HepG2 (cell line): Measurements from ENCODE around the gene NMNAT1. TPM values are rescaled to one million over a fixed set of nuclear protein-coding genes. Genes with fewer than 3 reads are reported as not detected.

Experiments used
- BRD4 ChIP-seq: sonication (generic); formaldehyde crosslinking; IDR thresholded peaks from 2 replicates; pipeline ENCODE4 v1.4.0; 2020; ENCODE audit warnings: missing genetic modification reagents
- CBX2 ChIP-seq, 2 experiments: fragments of 200-600 bp in 1 of 2; sonication (generic); formaldehyde crosslinking in 1 of 2; IDR thresholded peaks; 2 replicates each; pipeline versions ENCODE4 v1.7.0 to v1.8.1; 2018 to 2022; ENCODE audit warnings: low read depth in 2 of 2, low read length in 1 of 2, mild to moderate bottlenecking in 1 of 2, missing genetic modification reagents in 1 of 2
- CREB1 ChIP-seq, 2 experiments: fragments of 450-650 bp in 1 of 2; IDR thresholded peaks; 2 replicates each; pipeline ENCODE4 v1.6.1; 2016 to 2017; ENCODE audit warnings: control low read depth in 1 of 2, mild to moderate bottlenecking in 1 of 2, missing compliant biosample characterization in 1 of 2, missing genetic modification characterization in 1 of 2
- CREB3 ChIP-seq: sonication (generic); formaldehyde crosslinking; IDR thresholded peaks from 2 replicates; pipeline ENCODE4 v1.5.0; 2020; ENCODE audit warnings: missing genetic modification reagents
- FLYWCH1 ChIP-seq: sonication (generic); formaldehyde crosslinking; IDR thresholded peaks from 2 replicates; pipeline ENCODE4 v1.8.1; 2023; ENCODE audit warnings: mild to moderate bottlenecking, missing genetic modification reagents
- IRF2 ChIP-seq: IDR thresholded peaks from 2 replicates; pipeline ENCODE4 v1.6.1; 2018; ENCODE audit warnings: missing genetic modification reagents, missing compliant biosample characterization
- JARID2 ChIP-seq: sonication (generic); formaldehyde crosslinking; IDR thresholded peaks from 2 replicates; pipeline ENCODE4 v1.8.1; 2023; ENCODE audit warnings: missing genetic modification reagents, inconsistent platforms; ENCODE audit not compliant: insufficient replicate concordance
- KAT8 ChIP-seq: IDR thresholded peaks from 2 replicates; pipeline ENCODE4 v1.6.1; 2016; ENCODE audit warnings: missing genetic modification reagents, missing compliant biosample characterization
- KDM6A ChIP-seq: IDR thresholded peaks from 2 replicates; pipeline ENCODE4 v1.6.1; 2016; ENCODE audit warnings: low read depth
- MYNN ChIP-seq: sonication (generic); formaldehyde crosslinking; IDR thresholded peaks from 2 replicates; pipeline ENCODE4 v1.4.0; 2020; ENCODE audit warnings: mild to moderate bottlenecking, low read depth, missing genetic modification reagents
- RFX1 ChIP-seq: fragments of 450-650 bp; IDR thresholded peaks from 2 replicates; pipeline ENCODE4 v1.6.1; 2017
- SMARCE1 ChIP-seq: fragments of 450-650 bp; IDR thresholded peaks from 2 replicates; pipeline ENCODE4 v1.6.1; 2017; ENCODE audit warnings: borderline replicate concordance
- SP2 ChIP-seq: sonication (generic); formaldehyde crosslinking; IDR thresholded peaks from 2 replicates; pipeline ENCODE4 v1.5.1; 2020; ENCODE audit warnings: mild to moderate bottlenecking, missing genetic modification reagents
- ZC3H13 ChIP-seq: sonication (generic); formaldehyde crosslinking; IDR thresholded peaks from 2 replicates; pipeline ENCODE4 v1.8.1; 2023; ENCODE audit warnings: mild to moderate bottlenecking, missing genetic modification reagents, moderate library complexity
- ZFX ChIP-seq: sonication (generic); formaldehyde crosslinking; IDR thresholded peaks from 2 replicates; pipeline ENCODE4 v1.4.0; 2020; ENCODE audit warnings: mild to moderate bottlenecking, low read depth, missing genetic modification reagents, moderate library complexity
- ZNF253 ChIP-seq: sonication (generic); formaldehyde crosslinking; IDR thresholded peaks from 2 replicates; pipeline ENCODE4 v1.8.0; 2022; ENCODE audit warnings: mild to moderate bottlenecking, missing genetic modification reagents, borderline replicate concordance
- ZNF292 ChIP-seq: sonication (generic); formaldehyde crosslinking; IDR thresholded peaks from 2 replicates; pipeline ENCODE4 v1.8.1; 2022; ENCODE audit warnings: mild to moderate bottlenecking, low read depth, missing genetic modification reagents, borderline replicate concordance
- ZNF446 ChIP-seq: sonication (generic); formaldehyde crosslinking; IDR thresholded peaks from 2 replicates; pipeline ENCODE4 v1.5.0; 2020; ENCODE audit warnings: mild to moderate bottlenecking, missing genetic modification reagents
- ZNF512 ChIP-seq: sonication (generic); formaldehyde crosslinking; IDR thresholded peaks from 2 replicates; pipeline ENCODE4 v1.4.0; 2020; ENCODE audit warnings: mild to moderate bottlenecking, missing genetic modification reagents
- ZNF770 ChIP-seq: sonication (generic); formaldehyde crosslinking; IDR thresholded peaks from 2 replicates; pipeline ENCODE4 v1.5.0; 2020; ENCODE audit warnings: mild to moderate bottlenecking, missing genetic modification reagents
- polyA plus RNA-seq, 8 experiments: library from polyadenylated mRNA; depleted of rRNA in 3 of 8; stranded (reverse) in 7 of 8; unstranded in 1 of 8; fragments of >200 nt; fragmentation: Illumina TruSeq in 4 of 8; extraction: Trizol in 4 of 8; gene quantifications; 2 replicates each; pipeline versions ENCODE4 v1.2.1 to v1.2.3, GENCODE V29; 2011 to 2016; ENCODE audit warnings: low read depth in 4 of 8, missing spikeins in 1 of 8, mixed read lengths in 1 of 8; ENCODE audit not compliant: insufficient read depth in 1 of 8
- total RNA-seq, 5 experiments: library from RNA; depleted of rRNA; stranded (reverse); fragments of >200 nt; fragmentation: Illumina TruSeq; extraction: Trizol; gene quantifications; 2 replicates each; pipeline ENCODE4 v1.2.3, GENCODE V29; 2016; ENCODE audit warnings: low read depth in 1 of 5
- TF ChIP-seq, protein P1 (sequence below): sonication (generic); formaldehyde crosslinking; IDR thresholded peaks from 2 replicates; pipeline ENCODE4 v1.4.0; 2020; ENCODE audit warnings: missing genetic modification reagents, borderline replicate concordance

Gene NMNAT1
- total and polyA plus RNA-seq, 2 of the 13 experiments (the other 11 are each of a cell fraction or from before 2014, with no cell fraction given): 5.6 to 12.2 TPM

DNA sequence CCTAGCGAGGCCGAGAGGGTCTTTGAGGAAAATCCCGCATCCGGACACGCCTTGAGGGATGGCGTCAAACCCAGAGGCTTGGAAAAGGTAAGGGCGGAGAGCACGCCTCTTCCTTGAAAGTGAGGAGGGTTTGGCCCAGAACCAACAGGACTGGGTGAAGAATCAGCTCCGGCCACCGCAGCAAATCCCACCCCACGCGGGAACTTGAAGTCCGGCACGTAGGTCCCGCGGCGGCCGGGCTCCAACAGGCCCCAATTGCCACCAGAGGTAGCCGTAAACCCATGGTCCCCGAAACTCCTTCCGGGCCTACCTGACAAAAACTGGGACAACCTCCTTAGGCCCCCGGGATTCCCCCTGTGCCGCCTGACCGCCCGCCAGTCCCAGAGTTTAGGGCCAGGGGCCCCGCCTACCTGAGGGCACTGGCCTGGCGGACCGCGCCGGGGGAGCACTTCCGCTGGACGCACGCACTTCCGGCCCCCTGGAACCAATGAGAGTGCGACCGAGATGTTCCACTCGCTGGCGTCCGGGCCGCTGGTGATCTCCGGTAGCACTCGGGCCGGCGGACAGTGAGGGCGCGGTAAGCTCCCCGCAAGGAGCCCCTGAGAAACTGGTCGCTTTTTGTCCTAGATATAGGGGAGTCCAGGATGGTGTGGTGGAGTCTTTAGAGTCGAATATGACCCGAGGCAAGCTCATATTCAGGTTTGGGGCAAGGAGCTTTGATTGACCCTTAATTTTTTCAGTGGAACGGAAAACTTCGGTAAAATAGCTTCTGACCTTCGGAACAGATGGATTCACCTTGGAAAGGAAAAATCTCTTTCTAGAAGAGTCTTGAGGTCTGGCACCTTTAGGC, at the start of gene NMNAT1, which contains the start of gene LZIC (continued):
- TF ChIP-seq SP2 (peak; percentile 82), IRF2 (CRISPR knock-in tag) (peak; percentile 81; the same call in 1 of the 2 replicates), CREB1 (IDR thresholded peaks at IDR 0.05) (peak; percentile 76), CREB1 (CRISPR knock-in tag; IDR thresholded peaks at IDR 0.05) (peak; percentile 88), CREB3 (CRISPR knock-in tag) (peak; percentile 67; the same call in 1 of the 2 replicates), FLYWCH1 (peak; percentile 77; the same call in 1 of the 2 replicates), SMARCE1 (no peak), ZNF292 (no peak), ZNF446 (CRISPR knock-in tag) (peak; percentile 96), MYNN (0 out of 2 replicates have a peak, but pooled peaks have one; percentile 69), KDM6A (CRISPR knock-in tag) (no peak), RFX1 (no peak), ZFX (CRISPR knock-in tag) (peak; percentile 98), KAT8 (CRISPR knock-in tag) (peak; percentile 98), ZNF253 (CRISPR knock-in tag) (0 out of 2 replicates have a peak, but pooled peaks have one; percentile 55), BRD4 (peak; percentile 85), ZNF512 (no peak), JARID2 (no peak), ZNF770 (CRISPR knock-in tag) (peak; percentile 71; the same call in 1 of the 2 replicates), ZC3H13 (CRISPR knock-in tag) (peak; percentile 31; the same call in 1 of the 2 replicates), CBX2 (IDR thresholded peaks at IDR 0.05; ENCODE audit: low read depth, low read length) (no peak), CBX2 (CRISPR knock-in tag; IDR thresholded peaks at IDR 0.05; ENCODE audit: low read depth) (0 out of 2 replicates have a peak, but pooled peaks have one; percentile 16)
- TF ChIP-seq, protein P1, sequence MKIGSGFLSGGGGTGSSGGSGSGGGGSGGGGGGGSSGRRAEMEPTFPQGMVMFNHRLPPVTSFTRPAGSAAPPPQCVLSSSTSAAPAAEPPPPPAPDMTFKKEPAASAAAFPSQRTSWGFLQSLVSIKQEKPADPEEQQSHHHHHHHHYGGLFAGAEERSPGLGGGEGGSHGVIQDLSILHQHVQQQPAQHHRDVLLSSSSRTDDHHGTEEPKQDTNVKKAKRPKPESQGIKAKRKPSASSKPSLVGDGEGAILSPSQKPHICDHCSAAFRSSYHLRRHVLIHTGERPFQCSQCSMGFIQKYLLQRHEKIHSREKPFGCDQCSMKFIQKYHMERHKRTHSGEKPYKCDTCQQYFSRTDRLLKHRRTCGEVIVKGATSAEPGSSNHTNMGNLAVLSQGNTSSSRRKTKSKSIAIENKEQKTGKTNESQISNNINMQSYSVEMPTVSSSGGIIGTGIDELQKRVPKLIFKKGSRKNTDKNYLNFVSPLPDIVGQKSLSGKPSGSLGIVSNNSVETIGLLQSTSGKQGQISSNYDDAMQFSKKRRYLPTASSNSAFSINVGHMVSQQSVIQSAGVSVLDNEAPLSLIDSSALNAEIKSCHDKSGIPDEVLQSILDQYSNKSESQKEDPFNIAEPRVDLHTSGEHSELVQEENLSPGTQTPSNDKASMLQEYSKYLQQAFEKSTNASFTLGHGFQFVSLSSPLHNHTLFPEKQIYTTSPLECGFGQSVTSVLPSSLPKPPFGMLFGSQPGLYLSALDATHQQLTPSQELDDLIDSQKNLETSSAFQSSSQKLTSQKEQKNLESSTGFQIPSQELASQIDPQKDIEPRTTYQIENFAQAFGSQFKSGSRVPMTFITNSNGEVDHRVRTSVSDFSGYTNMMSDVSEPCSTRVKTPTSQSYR (CRISPR knock-in tag): peak; percentile 38; the same call in 1 of the 2 replicates
